Gastroesophageal sphincter (tissue), 3 donors: ENCODE results near the gene PSMD1.

Source experiments
- POLR2A ChIP-seq, 2 donors: fragments of 450-650 bp; IDR thresholded peaks; one replicate each; pipeline ENCODE4 v1.6.1; 2017; ENCODE audit warnings: antibody characterized with exemption in 2 of 2, mild to moderate bottlenecking in 2 of 2, moderate library complexity in 1 of 2
- POLR2AphosphoS5 ChIP-seq: sonication (generic); formaldehyde crosslinking; IDR thresholded peaks from one replicate; pipeline ENCODE4 v1.6.1; 2017; ENCODE audit warnings: antibody characterized with exemption
- TF ChIP-seq, protein P1 (sequence below), 4 experiments: fragments of 200-600 bp in 2 of 4; fragments of 450-650 bp in 2 of 4; sonication (generic) in 1 of 4; IDR thresholded peaks; one replicate each; pipeline ENCODE4 v1.5.1; 2017 to 2019; ENCODE audit warnings: antibody characterized with exemption in 4 of 4, mild to moderate bottlenecking in 2 of 4, moderate library complexity in 2 of 4

DNA sequence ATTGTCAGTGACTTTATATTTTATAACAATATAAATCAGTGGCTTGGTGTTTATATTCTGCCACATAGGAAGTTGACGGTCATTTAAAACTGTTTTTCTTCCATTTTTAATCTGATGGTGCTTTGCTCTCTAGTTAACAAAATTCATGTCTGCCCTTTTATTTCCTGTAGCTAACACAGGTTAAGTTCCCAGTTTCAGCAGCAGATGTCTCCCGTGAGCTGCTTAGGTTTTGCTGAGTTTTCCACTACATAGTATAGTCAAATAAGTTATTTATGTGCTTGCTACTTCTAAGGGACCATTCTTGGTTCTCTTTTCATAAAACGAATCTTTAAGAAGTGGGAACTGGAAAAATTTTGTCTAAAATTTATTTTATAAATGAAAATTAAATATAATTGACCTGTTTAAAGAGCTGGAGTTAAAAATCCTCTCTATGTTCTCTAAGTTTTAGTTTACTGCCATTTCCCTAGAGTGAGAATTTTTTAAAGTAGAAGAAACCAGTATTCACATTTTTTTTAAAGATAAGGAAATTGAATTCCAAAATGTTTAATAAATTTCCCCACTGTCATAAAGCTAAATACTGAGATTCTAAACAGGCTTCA, 47.5 kb downstream of the PSMD1 start:
- TF ChIP-seq, protein P1, sequence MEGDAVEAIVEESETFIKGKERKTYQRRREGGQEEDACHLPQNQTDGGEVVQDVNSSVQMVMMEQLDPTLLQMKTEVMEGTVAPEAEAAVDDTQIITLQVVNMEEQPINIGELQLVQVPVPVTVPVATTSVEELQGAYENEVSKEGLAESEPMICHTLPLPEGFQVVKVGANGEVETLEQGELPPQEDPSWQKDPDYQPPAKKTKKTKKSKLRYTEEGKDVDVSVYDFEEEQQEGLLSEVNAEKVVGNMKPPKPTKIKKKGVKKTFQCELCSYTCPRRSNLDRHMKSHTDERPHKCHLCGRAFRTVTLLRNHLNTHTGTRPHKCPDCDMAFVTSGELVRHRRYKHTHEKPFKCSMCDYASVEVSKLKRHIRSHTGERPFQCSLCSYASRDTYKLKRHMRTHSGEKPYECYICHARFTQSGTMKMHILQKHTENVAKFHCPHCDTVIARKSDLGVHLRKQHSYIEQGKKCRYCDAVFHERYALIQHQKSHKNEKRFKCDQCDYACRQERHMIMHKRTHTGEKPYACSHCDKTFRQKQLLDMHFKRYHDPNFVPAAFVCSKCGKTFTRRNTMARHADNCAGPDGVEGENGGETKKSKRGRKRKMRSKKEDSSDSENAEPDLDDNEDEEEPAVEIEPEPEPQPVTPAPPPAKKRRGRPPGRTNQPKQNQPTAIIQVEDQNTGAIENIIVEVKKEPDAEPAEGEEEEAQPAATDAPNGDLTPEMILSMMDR (IDR thresholded peaks at IDR 0.05): peak; percentile 82 to 93 (median 90)
- TF ChIP-seq POLR2AphosphoS5: peak; percentile 37
- TF ChIP-seq POLR2A (IDR thresholded peaks at IDR 0.05): no peak
